ENCODE results near the gene ABCC4.
"Not testable (repeated sequence)": the region's sequence is repeated elsewhere in the genome, so short reads cannot be mapped to it uniquely, and the experiment has no call there.

The ABCC4 gene

GRCh38 chr13:95199896-95200295 lies 101.4 kb downstream of the ABCC4 start:
- DNase-seq (ENCODE audit: low read depth in 1 of 2, low spot score in 1 of 2), result no peak

- DNase-seq (ENCODE audit: low read depth in 1 of 2, low spot score in 1 of 2), result not testable (repeated sequence)
These were observed 102.6 kb downstream of the ABCC4 start for GRCh38 chr13:95198606-95199005.

- no peak for DNase-seq (ENCODE audit: low read depth in 1 of 2, low spot score in 1 of 2)
These were observed 103.7 kb downstream of the ABCC4 start for GRCh38 chr13:95197548-95197947.

GRCh38 chr13:95195146-95195545 lies 106.1 kb downstream of the ABCC4 start:
- no peak for DNase-seq (ENCODE audit: low read depth in 1 of 2, low spot score in 1 of 2)

GRCh38 chr13:95193509-95194230 lies 107.6 kb downstream of the ABCC4 start:
- DNase-seq (ENCODE audit: low read depth in 1 of 2, low spot score in 1 of 2), result no peak

GRCh38 chr13:95192998-95193397 lies 108.3 kb downstream of the ABCC4 start:
- DNase-seq (ENCODE audit: low read depth in 1 of 2, low spot score in 1 of 2), result no peak

- not testable (repeated sequence) for DNase-seq (ENCODE audit: low read depth in 1 of 2, low spot score in 1 of 2)
These were observed 108.7 kb downstream of the ABCC4 start for GRCh38 chr13:95192564-95192945.

- peak; percentile 42 to 49 for DNase-seq (ENCODE audit: low read depth in 1 of 2, low spot score in 1 of 2)
These were observed 109.3 kb downstream of the ABCC4 start for GRCh38 chr13:95191821-95192563.

- DNase-seq (ENCODE audit: low read depth in 1 of 2, low spot score in 1 of 2), result no peak
These were observed 113.1 kb downstream of the ABCC4 start for GRCh38 chr13:95188128-95188527.

- peak in 1 of 2 donors; percentile 27 for DNase-seq (ENCODE audit: low read depth in 1 of 2, low spot score in 1 of 2)
These were observed 115.4 kb downstream of the ABCC4 start for GRCh38 chr13:95185851-95186250.

GRCh38 chr13:95185311-95185710 lies 115.9 kb downstream of the ABCC4 start:
- DNase-seq (ENCODE audit: low read depth in 1 of 2, low spot score in 1 of 2), result no peak

GRCh38 chr13:95184317-95184716 lies 116.9 kb downstream of the ABCC4 start:
- no peak for DNase-seq (ENCODE audit: low read depth in 1 of 2, low spot score in 1 of 2)

- DNase-seq (ENCODE audit: low read depth in 1 of 2, low spot score in 1 of 2), result no peak
These were observed 118.5 kb downstream of the ABCC4 start for GRCh38 chr13:95182570-95183265.

GRCh38 chr13:95181586-95181985 lies 119.7 kb downstream of the ABCC4 start:
- no peak for DNase-seq (ENCODE audit: low read depth in 1 of 2, low spot score in 1 of 2)

- DNase-seq (ENCODE audit: low read depth in 1 of 2, low spot score in 1 of 2), result no peak
These were observed 120.6 kb downstream of the ABCC4 start for GRCh38 chr13:95180513-95181245.

GRCh38 chr13:95176611-95177259 lies 124.5 kb downstream of the ABCC4 start:
- no peak for DNase-seq (ENCODE audit: low read depth in 1 of 2, low spot score in 1 of 2)

GRCh38 chr13:95174517-95174916 lies 126.7 kb downstream of the ABCC4 start:
- no peak for DNase-seq (ENCODE audit: low read depth in 1 of 2, low spot score in 1 of 2)

- no peak for DNase-seq (ENCODE audit: low read depth in 1 of 2, low spot score in 1 of 2)
These were observed 133.1 kb downstream of the ABCC4 start for GRCh38 chr13:95168191-95168590.

GRCh38 chr13:95167003-95167402 lies 134.2 kb downstream of the ABCC4 start:
- DNase-seq (ENCODE audit: low read depth in 1 of 2, low spot score in 1 of 2), result not testable (repeated sequence)

GRCh38 chr13:95164830-95165229 lies 136.4 kb downstream of the ABCC4 start:
- no peak for DNase-seq (ENCODE audit: low read depth in 1 of 2, low spot score in 1 of 2)

Measured in activated CD4-positive, alpha-beta T cell treated with anti-CD3 and anti-CD28 coated beads, Interleukin-2, amount 50 U/mL, for 24 hours (primary cell).